Left lung (tissue), 10 donors: Measurements from ENCODE around the gene PRR33. TPM values are rescaled to one million over a fixed set of nuclear protein-coding genes. Genes with fewer than 3 reads are reported as not detected.

Experiments
- ATAC-seq: fragments of 200-7000 bp; cut with Tn5 transposase; one replicate; pipeline ENCODE4 v1.9.1; 2020; ENCODE audit warnings: moderate library complexity
- DNase-seq, 4 donors: peaks; one replicate each; pipeline ENCODE4 v3.0.0-alpha.2; 2013 to 2020
- H3K27ac ChIP-seq, 2 donors: fragments of 200-600 bp; sonication (generic) in 1 of 2; one replicate each; pipeline versions ENCODE4 v1.5.0 to v1.8.0; 2020 to 2021
- H3K27me3 ChIP-seq, 2 donors: fragments of 200-600 bp; sonication (generic) in 1 of 2; one replicate each; pipeline versions ENCODE4 v1.5.0 to v1.8.0; 2020 to 2021
- H3K36me3 ChIP-seq, 2 donors: fragments of 200-600 bp; sonication (generic) in 1 of 2; one replicate each; pipeline versions ENCODE4 v1.5.0 to v1.8.0; 2020 to 2021
- H3K4me1 ChIP-seq, 2 donors: fragments of 200-600 bp; one replicate each; pipeline ENCODE4 v1.8.0; 2021
- H3K4me3 ChIP-seq, 2 donors: fragments of 200-600 bp; sonication (generic) in 1 of 2; one replicate each; pipeline versions ENCODE4 v1.5.0 to v1.8.0; 2020 to 2021; ENCODE audit warnings: mild to moderate bottlenecking in 1 of 2
- H3K9me3 ChIP-seq, 2 donors: fragments of 200-600 bp; sonication (generic) in 1 of 2; one replicate each; pipeline versions ENCODE4 v1.5.0 to v1.8.0; 2020 to 2021
- intact Hi-C, 2 donors: fragments of 100-400 bp; cut with DNase I; formaldehyde crosslinking; loops; one replicate each; pipeline versions ENCODE4 v1.11.2 to v1.14.2; 2022
- polyA plus RNA-seq, 6 donors: library from polyadenylated mRNA; unstranded; fragments of 120-200 nt; gene quantifications; one replicate each; pipeline ENCODE4 v1.2.1, GENCODE V29; 2013; ENCODE audit not compliant: insufficient read length in 6 of 6
- total RNA-seq, 2 donors: library from RNA; stranded (reverse); fragmentation: NEBNext Ultra II Directional; extraction: Animal tissue kit (Norgen Biotek cat#: 25700); gene quantifications; one replicate each; pipeline ENCODE4 v1.2.1, GENCODE V29; 2021
- TF ChIP-seq, protein P1 (sequence below), 2 donors: fragments of 200-600 bp; sonication (generic) in 1 of 2; IDR thresholded peaks; one replicate each; pipeline versions ENCODE4 v1.5.0 to v1.8.0; 2021; ENCODE audit warnings: antibody characterized with exemption in 2 of 2
- donor health status: DM: no; HTN: yes; CAD: no.
- donor health status: DM: no; HTN: no; CAD: no.

PRR33 gene
- total and polyA plus RNA-seq, 8 donors = 0.05 to 0.15 (median 0.11) TPM; not detected in 2

- TF ChIP-seq, protein P1, sequence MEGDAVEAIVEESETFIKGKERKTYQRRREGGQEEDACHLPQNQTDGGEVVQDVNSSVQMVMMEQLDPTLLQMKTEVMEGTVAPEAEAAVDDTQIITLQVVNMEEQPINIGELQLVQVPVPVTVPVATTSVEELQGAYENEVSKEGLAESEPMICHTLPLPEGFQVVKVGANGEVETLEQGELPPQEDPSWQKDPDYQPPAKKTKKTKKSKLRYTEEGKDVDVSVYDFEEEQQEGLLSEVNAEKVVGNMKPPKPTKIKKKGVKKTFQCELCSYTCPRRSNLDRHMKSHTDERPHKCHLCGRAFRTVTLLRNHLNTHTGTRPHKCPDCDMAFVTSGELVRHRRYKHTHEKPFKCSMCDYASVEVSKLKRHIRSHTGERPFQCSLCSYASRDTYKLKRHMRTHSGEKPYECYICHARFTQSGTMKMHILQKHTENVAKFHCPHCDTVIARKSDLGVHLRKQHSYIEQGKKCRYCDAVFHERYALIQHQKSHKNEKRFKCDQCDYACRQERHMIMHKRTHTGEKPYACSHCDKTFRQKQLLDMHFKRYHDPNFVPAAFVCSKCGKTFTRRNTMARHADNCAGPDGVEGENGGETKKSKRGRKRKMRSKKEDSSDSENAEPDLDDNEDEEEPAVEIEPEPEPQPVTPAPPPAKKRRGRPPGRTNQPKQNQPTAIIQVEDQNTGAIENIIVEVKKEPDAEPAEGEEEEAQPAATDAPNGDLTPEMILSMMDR (IDR thresholded peaks at IDR 0.05) = no peak
- Histone ChIP-seq H3K9me3 (no peaks in the 10 kb centered on the region), H3K4me3 (no peak overlapping the region), H3K36me3 (no peaks in the 10 kb centered on the region), H3K27me3 (peaks cover 0 to 21% of the 10 kb centered on the region in 2 donors), H3K27ac (no peak overlapping the region), H3K4me1 (no peaks in the 10 kb centered on the region)
- intact Hi-C loops = no loop called here
- ATAC-seq (no peak), DNase-seq (peak in 2 of 4 donors; percentile 30 to 73)
Measured at GRCh38 chr11:1924181-1924580, 32.5 kb upstream of the PRR33 start.

- intact Hi-C loops = no loop called here
- ATAC-seq (no peak), DNase-seq (peak in 2 of 4 donors; percentile 15 to 61)
- Histone ChIP-seq H3K4me3 (no peak overlapping the region), H3K36me3 (no peaks in the 10 kb centered on the region), H3K27ac (no peak overlapping the region), H3K4me1 (no peaks in the 10 kb centered on the region), H3K9me3 (no peaks in the 10 kb centered on the region), H3K27me3 (peaks cover 0 to 22% of the 10 kb centered on the region in 2 donors)
- TF ChIP-seq, protein P1 (IDR thresholded peaks at IDR 0.05) = no peak
Measured at GRCh38 chr11:1923201-1923956, 31.7 kb upstream of the PRR33 start.

DNA sequence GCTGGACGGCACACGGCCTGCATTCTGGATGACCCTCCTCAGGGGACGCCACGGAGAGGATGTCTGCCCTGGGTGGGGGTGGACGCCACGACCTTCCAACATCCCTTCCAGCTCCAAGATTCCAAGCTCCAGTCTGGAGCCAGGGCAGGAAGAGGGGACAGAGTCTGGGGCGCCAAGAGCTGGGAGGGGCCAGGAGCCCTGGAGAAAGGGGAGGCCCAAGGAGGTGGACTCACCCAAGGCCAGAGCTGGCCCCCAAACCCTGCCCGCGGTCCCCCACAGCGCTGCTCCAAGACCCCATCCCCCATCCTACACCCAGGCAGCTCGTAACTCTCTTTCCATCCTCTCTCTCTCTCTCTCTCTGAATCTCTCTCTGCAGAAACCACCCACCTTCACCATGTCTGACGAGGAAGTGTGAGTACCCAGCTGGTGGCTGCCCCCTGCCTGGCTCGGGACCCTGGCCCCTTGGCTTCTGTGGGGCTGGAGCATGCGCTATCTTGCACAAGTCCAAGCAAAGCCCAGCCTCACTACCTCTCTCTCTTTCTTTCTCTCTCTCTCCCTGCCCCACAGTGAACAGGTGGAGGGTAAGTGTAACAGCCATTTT lies 30.9 kb upstream of the PRR33 start:
- TF ChIP-seq, protein P1 (IDR thresholded peaks at IDR 0.05) = no peak
- Histone ChIP-seq H3K4me3 (no peak overlapping the region), H3K27ac (no peak overlapping the region), H3K9me3 (no peaks in the 10 kb centered on the region), H3K27me3 (peaks cover 0 to 22% of the 10 kb centered on the region in 2 donors), H3K36me3 (no peaks in the 10 kb centered on the region), H3K4me1 (no peaks in the 10 kb centered on the region)
- no peak for ATAC-seq
- DNase-seq = peak in 2 of 4 donors; percentile 22 to 47
- intact Hi-C loops = no loop called here

- Histone ChIP-seq H3K9me3 (no peaks in the 10 kb centered on the region), H3K4me1 (no peaks in the 10 kb centered on the region), H3K36me3 (no peaks in the 10 kb centered on the region), H3K27me3 (peaks cover 0 to 22% of the 10 kb centered on the region in 2 donors), H3K4me3 (no peak overlapping the region), H3K27ac (no peak overlapping the region)
- no peak for ATAC-seq
- DNase-seq = peak in 1 of 4 donors; percentile 70
- TF ChIP-seq, protein P1 (IDR thresholded peaks at IDR 0.05) = no peak
- intact Hi-C loops = no loop called here
Measured at GRCh38 chr11:1921574-1922141, 30.0 kb upstream of the PRR33 start.
